Smooth muscle cell (in vitro differentiated cells): ENCODE data around the gene SIGLEC9. TPM values are rescaled to one million over a fixed set of nuclear protein-coding genes. Genes with fewer than 3 reads are reported as not detected.

Experiments
- DNase-seq: peaks from one replicate; lab custom pipeline; 2025; ENCODE audit not compliant: unreplicated experiment; lab: John Stamatoyannopoulos, UW
- H2AFZ ChIP-seq: fragments of 200-600 bp; sonication (generic); 2 replicates; pipeline ENCODE4 v1.6.0; 2016; ENCODE audit warnings: antibody characterized with exemption, low read depth, mild to moderate bottlenecking
- H3F3A ChIP-seq: fragments of 200-600 bp; sonication (generic); 2 replicates; pipeline ENCODE4 v1.6.0; 2017; ENCODE audit warnings: antibody characterized with exemption, low read depth
- H3K27ac ChIP-seq: fragments of 200-600 bp; sonication (generic); 2 replicates; pipeline ENCODE4 v1.5.1; 2016; ENCODE audit warnings: low read depth, mild to moderate bottlenecking
- H3K27me3 ChIP-seq: fragments of 200-600 bp; sonication (generic); 2 replicates; pipeline ENCODE4 v1.6.1; 2016; ENCODE audit warnings: low read depth, mild to moderate bottlenecking
- H3K36me3 ChIP-seq: fragments of 200-600 bp; sonication (generic); 2 replicates; pipeline ENCODE4 v1.5.1; 2016; ENCODE audit warnings: low read depth
- H3K4me1 ChIP-seq: fragments of 200-600 bp; sonication (generic); 2 replicates; pipeline ENCODE4 v1.5.1; 2016; ENCODE audit warnings: low read depth
- H3K4me2 ChIP-seq: fragments of 200-600 bp; sonication (generic); 2 replicates; pipeline ENCODE4 v1.6.0; 2016; ENCODE audit warnings: mild to moderate bottlenecking
- H3K4me3 ChIP-seq: fragments of 200-600 bp; sonication (generic); 2 replicates; pipeline ENCODE4 v1.5.1; 2016; ENCODE audit warnings: mild to moderate bottlenecking
- H3K79me2 ChIP-seq: fragments of 200-600 bp; sonication (generic); 2 replicates; pipeline ENCODE4 v1.6.0; 2016; ENCODE audit warnings: low read depth, mild to moderate bottlenecking
- H3K9ac ChIP-seq: fragments of 200-600 bp; sonication (generic); 2 replicates; pipeline ENCODE4 v1.6.0; 2016; ENCODE audit warnings: low read depth
- H3K9me3 ChIP-seq: fragments of 200-600 bp; sonication (generic); replicated peaks from 2 replicates; pipeline ENCODE4 v1.5.1; 2016; ENCODE audit warnings: low read depth
- H4K20me1 ChIP-seq: fragments of 200-600 bp; sonication (generic); 2 replicates; pipeline ENCODE4 v1.6.0; 2016; ENCODE audit warnings: low read depth
- WGBS: methylation state at CpG from one replicate; pipeline ENCODE4 v1.1.7; 2016; ENCODE audit warnings: low lambda C conversion rate; 5-methylcytosine and 5-hydroxymethylcytosine counted together
- polyA plus RNA-seq: library from polyadenylated mRNA; unstranded; fragments of >200 nt; fragmentation: Nextera tagmentation; extraction: Ambion mirVana; gene quantifications from 2 replicates; pipeline ENCODE4 v1.2.1, GENCODE V29; 2016
- total RNA-seq: library from RNA; depleted of rRNA; stranded (reverse); fragments of >200 nt; gene quantifications from 2 replicates; pipeline ENCODE4 v1.2.3, GENCODE V29; 2014
- TF ChIP-seq, protein P1 (sequence below): fragments of 200-600 bp; sonication (generic); IDR thresholded peaks from 2 replicates; pipeline ENCODE4 v1.5.1; 2017; ENCODE audit warnings: borderline replicate concordance, mild to moderate bottlenecking, antibody characterized with exemption; ENCODE audit not compliant: insufficient read depth, poor library complexity, severe bottlenecking

SIGLEC9 gene
- total and polyA plus RNA-seq, 2 experiments from 2014 or later, result not detected

DNA sequence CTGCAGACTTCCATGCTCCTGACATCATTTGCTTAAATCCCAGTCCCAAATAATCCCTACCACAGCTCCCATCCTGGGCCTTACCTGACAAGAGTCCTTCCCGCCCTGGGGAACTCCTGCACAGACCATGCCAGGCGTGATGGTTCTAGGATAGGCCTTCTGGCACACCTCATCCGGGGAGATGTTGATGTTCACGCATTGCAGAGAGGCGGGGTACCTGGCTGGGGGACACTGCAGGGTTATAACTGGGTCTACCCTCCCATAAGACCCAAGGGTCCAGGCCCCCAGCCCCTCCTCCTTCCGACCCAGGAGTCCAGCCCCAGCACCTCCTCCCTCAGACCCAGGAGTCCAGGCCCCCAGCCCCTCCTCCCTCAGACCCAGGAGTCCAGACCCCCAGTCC is 46.0 kb upstream of the SIGLEC9 start:
- H3K27me3 ChIP-seq, result peaks cover 10% of the 10 kb centered on the region
- H3K9me3 ChIP-seq, result no peaks in the 10 kb centered on the region
- no peak for DNase-seq
- no peaks in the 10 kb centered on the region for H3K4me1 ChIP-seq
- no peak overlapping the region for H3K27ac ChIP-seq
- TF ChIP-seq, protein P1, sequence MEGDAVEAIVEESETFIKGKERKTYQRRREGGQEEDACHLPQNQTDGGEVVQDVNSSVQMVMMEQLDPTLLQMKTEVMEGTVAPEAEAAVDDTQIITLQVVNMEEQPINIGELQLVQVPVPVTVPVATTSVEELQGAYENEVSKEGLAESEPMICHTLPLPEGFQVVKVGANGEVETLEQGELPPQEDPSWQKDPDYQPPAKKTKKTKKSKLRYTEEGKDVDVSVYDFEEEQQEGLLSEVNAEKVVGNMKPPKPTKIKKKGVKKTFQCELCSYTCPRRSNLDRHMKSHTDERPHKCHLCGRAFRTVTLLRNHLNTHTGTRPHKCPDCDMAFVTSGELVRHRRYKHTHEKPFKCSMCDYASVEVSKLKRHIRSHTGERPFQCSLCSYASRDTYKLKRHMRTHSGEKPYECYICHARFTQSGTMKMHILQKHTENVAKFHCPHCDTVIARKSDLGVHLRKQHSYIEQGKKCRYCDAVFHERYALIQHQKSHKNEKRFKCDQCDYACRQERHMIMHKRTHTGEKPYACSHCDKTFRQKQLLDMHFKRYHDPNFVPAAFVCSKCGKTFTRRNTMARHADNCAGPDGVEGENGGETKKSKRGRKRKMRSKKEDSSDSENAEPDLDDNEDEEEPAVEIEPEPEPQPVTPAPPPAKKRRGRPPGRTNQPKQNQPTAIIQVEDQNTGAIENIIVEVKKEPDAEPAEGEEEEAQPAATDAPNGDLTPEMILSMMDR, result no peak
- H3K9ac ChIP-seq, result no peak overlapping the region
- 88% methylated on average over 6 of the region's 6 CpGs for WGBS
- H3K79me2 ChIP-seq, result no peaks in the 10 kb centered on the region
- H3F3A ChIP-seq, result no peaks in the 10 kb centered on the region
- no peaks in the 10 kb centered on the region for H3K36me3 ChIP-seq
- no peak overlapping the region for H3K4me3 ChIP-seq
- no peak overlapping the region for H2AFZ ChIP-seq
- no peaks in the 10 kb centered on the region for H4K20me1 ChIP-seq
- H3K4me2 ChIP-seq, result no peak overlapping the region

DNA sequence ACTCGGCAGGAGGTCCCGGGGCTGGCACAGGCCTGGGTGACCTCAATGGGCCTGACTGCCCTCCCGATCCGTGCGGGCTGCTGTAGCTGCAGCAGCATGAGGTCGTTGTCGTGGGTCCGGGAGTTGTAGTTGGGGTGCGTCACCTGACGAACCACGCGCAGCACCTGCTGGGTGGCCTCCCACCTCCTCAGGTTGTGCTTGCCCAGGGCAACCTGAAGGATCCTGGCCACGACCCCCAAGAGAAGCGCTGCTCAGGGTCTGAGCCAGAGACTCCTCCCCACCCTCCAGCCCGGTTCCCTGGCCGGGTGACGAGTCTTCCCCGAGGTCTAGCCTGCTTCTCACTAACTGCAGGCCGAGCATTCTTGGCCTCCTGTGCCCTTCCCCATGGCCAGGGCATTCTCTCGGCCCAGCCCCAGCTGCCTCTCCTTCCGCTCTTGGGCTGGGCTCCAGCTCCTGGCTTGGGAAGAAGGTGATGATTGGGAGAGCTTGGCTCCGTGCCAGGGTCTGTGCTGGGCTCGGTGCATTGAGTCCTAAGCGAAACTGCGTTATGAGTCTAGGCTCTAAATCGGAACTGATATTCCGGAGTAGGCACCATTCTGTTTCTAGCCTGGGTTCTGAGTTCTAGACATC is 45.1 kb upstream of the SIGLEC9 start:
- H3K79me2 ChIP-seq, result no peaks in the 10 kb centered on the region
- WGBS, result 95% methylated on average over 27 of the region's 27 CpGs
- DNase-seq, result no peak
- no peaks in the 10 kb centered on the region for H3K4me1 ChIP-seq
- H3K36me3 ChIP-seq, result no peaks in the 10 kb centered on the region
- H3F3A ChIP-seq, result no peaks in the 10 kb centered on the region
- H3K27me3 ChIP-seq, result peaks cover 14% of the 10 kb centered on the region
- H3K4me2 ChIP-seq, result no peak overlapping the region
- no peak overlapping the region for H3K9ac ChIP-seq
- no peak overlapping the region for H2AFZ ChIP-seq
- no peaks in the 10 kb centered on the region for H3K9me3 ChIP-seq
- no peak overlapping the region for H3K4me3 ChIP-seq
- TF ChIP-seq, protein P1, result no peak
- no peaks in the 10 kb centered on the region for H4K20me1 ChIP-seq
- no peak overlapping the region for H3K27ac ChIP-seq

DNA sequence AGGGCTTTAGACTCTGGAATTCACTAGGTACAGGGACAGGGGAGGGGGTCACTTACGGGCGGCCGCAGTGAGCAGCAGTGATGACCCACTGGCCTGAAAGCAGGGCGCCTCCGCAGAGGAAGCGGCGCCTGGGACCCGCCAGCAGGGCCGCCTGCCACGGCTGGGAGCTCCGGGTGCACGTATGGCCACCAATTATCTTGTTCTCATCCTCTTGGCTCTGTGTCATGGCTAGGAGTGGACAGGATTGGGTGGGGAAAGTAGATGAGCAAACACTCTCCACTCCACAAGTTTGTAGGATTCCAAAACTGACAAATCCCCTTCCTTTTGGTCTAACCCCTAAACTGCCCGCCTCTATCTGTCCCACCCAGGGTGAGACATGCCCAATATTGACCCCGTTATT is 43.2 kb upstream of the SIGLEC9 start:
- Histone ChIP-seq H3K79me2 (no peaks in the 10 kb centered on the region), H3K9me3 (no peaks in the 10 kb centered on the region), H3K27me3 (peaks cover 14% of the 10 kb centered on the region), H3K4me1 (no peaks in the 10 kb centered on the region), H4K20me1 (no peaks in the 10 kb centered on the region), H3K36me3 (no peaks in the 10 kb centered on the region), H3K4me3 (no peak overlapping the region), H2AFZ (no peak overlapping the region), H3K27ac (no peak overlapping the region), H3K9ac (no peak overlapping the region), H3F3A (no peaks in the 10 kb centered on the region), H3K4me2 (no peak overlapping the region)
- WGBS, result 91% methylated on average over 14 of the region's 14 CpGs
- DNase-seq, result no peak
- TF ChIP-seq, protein P1, result no peak

DNA sequence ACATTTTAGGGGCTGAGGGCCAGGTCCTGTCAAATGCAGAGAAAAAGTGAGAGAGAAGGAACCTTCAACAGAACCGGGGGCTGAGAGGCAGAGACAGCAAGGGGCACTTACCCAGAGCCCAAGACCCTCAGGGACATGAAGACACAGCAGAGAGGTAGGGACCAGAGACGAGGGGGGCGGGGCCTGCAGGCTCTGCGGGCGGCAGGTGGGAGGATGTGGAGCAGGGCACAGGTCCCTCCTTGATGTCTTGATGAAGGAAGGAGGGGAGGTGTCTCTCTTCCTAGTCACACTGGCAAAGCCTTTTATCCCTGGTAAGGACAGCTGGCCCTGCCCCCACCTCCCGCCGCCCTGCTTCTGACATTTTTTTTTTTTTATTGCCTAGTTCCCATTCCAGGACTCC is 42.1 kb upstream of the SIGLEC9 start, which contains the start of gene KLK14:
Gene KLK14, minus strand, starts transcription at position 277 of the 400 bp plus-strand sequence. Its CDS starts 273 bp downstream, at position 4.
- no peak within 1 kb of the TSS for H3K4me2 ChIP-seq

More for the DNA sequence above, 42.1 kb upstream of the SIGLEC9 start, which contains the start of gene KLK14:
- 66% methylated on average over 7 of the region's 7 CpGs for WGBS
- Histone ChIP-seq H3K27ac (no peak within 1 kb of the TSS), H2AFZ (no peak within 1 kb of the TSS), H3K9ac (no peak within 1 kb of the TSS), H3K4me3 (no peak within 1 kb of the TSS), H3K27me3 (peaks cover 14% of the 10 kb centered on the region), H3F3A (no peaks in the 10 kb centered on the region), H3K79me2 (no peaks in the 10 kb centered on the region), H3K36me3 (no peaks in the 10 kb centered on the region), H3K9me3 (no peaks in the 10 kb centered on the region), H3K4me1 (no peaks in the 10 kb centered on the region), H4K20me1 (no peaks in the 10 kb centered on the region)
- TF ChIP-seq, protein P1, result no peak
- no peak for DNase-seq
